Activated CD8-positive, alpha-beta T cell treated with anti-CD3 and anti-CD28 coated beads for 36 hours (primary cell): Measurements from ENCODE around the gene PCDH9. TPM values are rescaled to one million over a fixed set of nuclear protein-coding genes. Genes with fewer than 3 reads are reported as not detected.

Experiments used
- ATAC-seq: fragments of 200-7000 bp; cut with Tn5 transposase; one replicate; pipeline ENCODE4 v1.10.0; 2021; ENCODE audit warnings: mild to moderate bottlenecking, moderate library complexity
- CTCF ChIA-PET: fragments of 350-600 bp; sonication (Branson Sonifier 250); formaldehyde crosslinking; loops from one replicate; lab custom pipeline; 2021; ENCODE audit warnings: antibody characterized with exemption; lab: Charles Lee
- POLR2A ChIA-PET: fragments of 350-600 bp; sonication (Branson Sonifier 250); formaldehyde crosslinking; loops from one replicate; lab custom pipeline; 2021; ENCODE audit warnings: antibody characterized with exemption; lab: Charles Lee
- DNase-seq: peaks from one replicate; pipeline ENCODE4 v3.0.0-alpha.2; 2020
- H3K27ac Mint-ChIP-seq: one replicate; pipeline ENCODE4 v1.8.0; 2021; ENCODE audit warnings: mild to moderate bottlenecking, mixed read lengths
- H3K27me3 Mint-ChIP-seq: one replicate; pipeline ENCODE4 v1.8.0; 2021; ENCODE audit warnings: mixed read lengths
- H3K36me3 Mint-ChIP-seq: one replicate; pipeline ENCODE4 v1.8.0; 2021; ENCODE audit warnings: low read depth, mixed read lengths
- H3K4me1 Mint-ChIP-seq: one replicate; pipeline ENCODE4 v1.8.0; 2021; ENCODE audit warnings: low read depth, mixed read lengths
- H3K4me3 Mint-ChIP-seq: one replicate; pipeline ENCODE4 v1.8.0; 2021; ENCODE audit warnings: mild to moderate bottlenecking, moderate library complexity, mixed read lengths
- H3K9me3 Mint-ChIP-seq: one replicate; pipeline ENCODE4 v1.8.0; 2021; ENCODE audit warnings: mixed read lengths
- intact Hi-C: fragments of 100-400 bp; cut with micrococcal nuclease; formaldehyde crosslinking; loops from one replicate; pipeline ENCODE4 v1.10.0; 2022
- total RNA-seq, 2 experiments: library from RNA; stranded (reverse); gene quantifications; one replicate each; pipeline ENCODE4 v1.2.3, GENCODE V29; 2021
- TF ChIP-seq, protein P1 (sequence below): fragments of 200-600 bp; IDR thresholded peaks from one replicate; pipeline ENCODE4 v1.8.0; 2022; ENCODE audit warnings: antibody characterized with exemption, mild to moderate bottlenecking

PCDH9 gene
- total RNA-seq, 2 experiments from 2014 or later, result 0.04 to 0.14 TPM

DNA sequence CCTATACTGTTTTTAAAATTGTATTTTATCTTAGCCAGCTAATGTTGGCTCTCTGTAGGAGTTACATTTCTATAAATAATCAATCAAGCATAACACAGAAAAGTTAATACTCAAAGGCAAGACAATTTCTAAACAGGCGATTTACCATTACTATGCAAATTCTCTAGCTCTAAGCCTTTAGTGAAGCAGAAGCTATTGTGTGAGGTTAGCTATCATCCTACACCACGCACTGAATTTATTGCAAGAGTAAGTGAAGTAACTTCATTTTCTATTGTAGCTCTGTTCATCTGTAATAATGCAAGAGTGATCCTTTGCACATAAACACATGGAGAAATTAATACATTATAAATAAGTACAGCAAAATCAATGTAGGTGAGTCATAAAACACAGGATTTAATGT, 439.3 kb downstream of the PCDH9 start:
- no peak overlapping the region for H3K4me3 Mint-ChIP-seq
- no peak for ATAC-seq
- H3K27ac Mint-ChIP-seq, result no peak overlapping the region
- ChIA-PET POLR2A (no interaction called here), CTCF (no interaction called here)
- TF ChIP-seq, protein P1, sequence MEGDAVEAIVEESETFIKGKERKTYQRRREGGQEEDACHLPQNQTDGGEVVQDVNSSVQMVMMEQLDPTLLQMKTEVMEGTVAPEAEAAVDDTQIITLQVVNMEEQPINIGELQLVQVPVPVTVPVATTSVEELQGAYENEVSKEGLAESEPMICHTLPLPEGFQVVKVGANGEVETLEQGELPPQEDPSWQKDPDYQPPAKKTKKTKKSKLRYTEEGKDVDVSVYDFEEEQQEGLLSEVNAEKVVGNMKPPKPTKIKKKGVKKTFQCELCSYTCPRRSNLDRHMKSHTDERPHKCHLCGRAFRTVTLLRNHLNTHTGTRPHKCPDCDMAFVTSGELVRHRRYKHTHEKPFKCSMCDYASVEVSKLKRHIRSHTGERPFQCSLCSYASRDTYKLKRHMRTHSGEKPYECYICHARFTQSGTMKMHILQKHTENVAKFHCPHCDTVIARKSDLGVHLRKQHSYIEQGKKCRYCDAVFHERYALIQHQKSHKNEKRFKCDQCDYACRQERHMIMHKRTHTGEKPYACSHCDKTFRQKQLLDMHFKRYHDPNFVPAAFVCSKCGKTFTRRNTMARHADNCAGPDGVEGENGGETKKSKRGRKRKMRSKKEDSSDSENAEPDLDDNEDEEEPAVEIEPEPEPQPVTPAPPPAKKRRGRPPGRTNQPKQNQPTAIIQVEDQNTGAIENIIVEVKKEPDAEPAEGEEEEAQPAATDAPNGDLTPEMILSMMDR, result no peak
- H3K27me3 Mint-ChIP-seq, result no peaks in the 10 kb centered on the region
- no peaks in the 10 kb centered on the region for H3K36me3 Mint-ChIP-seq
- no peaks in the 10 kb centered on the region for H3K4me1 Mint-ChIP-seq
- intact Hi-C loops, result no loop called here
- no peaks in the 10 kb centered on the region for H3K9me3 Mint-ChIP-seq
- DNase-seq, result no peak

DNA sequence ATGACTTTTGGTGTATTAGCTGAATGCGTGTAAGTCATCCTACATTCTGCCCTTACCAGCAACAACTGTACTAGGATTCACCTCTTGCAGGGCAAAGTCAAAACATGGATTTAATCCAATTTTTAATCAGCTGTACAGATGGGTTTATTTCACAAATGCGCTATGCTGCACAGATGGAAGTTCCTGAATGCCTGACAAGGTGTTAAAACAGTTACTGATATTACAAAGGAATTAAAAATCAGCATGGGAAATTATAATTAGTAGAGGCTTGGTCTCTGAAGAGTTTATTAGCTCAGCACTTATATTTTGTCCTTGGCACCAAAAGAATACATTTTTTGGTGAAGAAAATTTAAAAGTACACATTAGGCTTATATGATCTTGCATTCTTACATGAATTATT, 448.9 kb downstream of the PCDH9 start:
- intact Hi-C loops, result no loop called here
- H3K27ac Mint-ChIP-seq, result no peak overlapping the region
- ChIA-PET CTCF (no interaction called here), POLR2A (no interaction called here)
- peaks cover 2% of the 10 kb centered on the region for H3K9me3 Mint-ChIP-seq
- H3K36me3 Mint-ChIP-seq, result no peaks in the 10 kb centered on the region
- no peaks in the 10 kb centered on the region for H3K4me1 Mint-ChIP-seq
- no peak for DNase-seq
- no peaks in the 10 kb centered on the region for H3K27me3 Mint-ChIP-seq
- H3K4me3 Mint-ChIP-seq, result no peak overlapping the region
- TF ChIP-seq, protein P1, result no peak
- no peak for ATAC-seq

DNA sequence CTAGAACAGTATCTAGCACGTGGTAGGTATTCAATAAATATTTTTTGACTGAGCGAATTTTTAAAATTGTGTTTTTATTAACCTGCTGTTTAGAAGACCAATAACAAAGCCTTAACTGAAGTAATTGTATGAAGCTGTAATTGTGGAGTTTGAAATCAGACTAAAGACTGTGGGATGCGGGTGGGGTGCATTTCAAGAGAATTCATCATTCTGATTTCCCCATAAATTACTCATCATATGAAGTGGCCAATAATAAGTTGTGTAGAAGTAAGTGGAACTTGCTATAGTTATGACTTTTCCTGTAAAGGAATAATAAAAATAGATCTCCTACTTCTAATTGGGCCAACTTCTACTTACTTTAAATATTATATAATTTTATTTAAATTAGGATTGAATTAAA, 449.3 kb downstream of the PCDH9 start:
- POLR2A ChIA-PET, result no interaction called here
- Mint-ChIP-seq H3K4me3 (no peak overlapping the region), H3K4me1 (no peaks in the 10 kb centered on the region), H3K9me3 (peaks cover 2% of the 10 kb centered on the region), H3K27ac (no peak overlapping the region), H3K36me3 (no peaks in the 10 kb centered on the region), H3K27me3 (no peaks in the 10 kb centered on the region)
- TF ChIP-seq, protein P1, result no peak
- intact Hi-C loops, result no loop called here
- ATAC-seq, result no peak
- CTCF ChIA-PET, result no interaction called here
- DNase-seq, result no peak

DNA sequence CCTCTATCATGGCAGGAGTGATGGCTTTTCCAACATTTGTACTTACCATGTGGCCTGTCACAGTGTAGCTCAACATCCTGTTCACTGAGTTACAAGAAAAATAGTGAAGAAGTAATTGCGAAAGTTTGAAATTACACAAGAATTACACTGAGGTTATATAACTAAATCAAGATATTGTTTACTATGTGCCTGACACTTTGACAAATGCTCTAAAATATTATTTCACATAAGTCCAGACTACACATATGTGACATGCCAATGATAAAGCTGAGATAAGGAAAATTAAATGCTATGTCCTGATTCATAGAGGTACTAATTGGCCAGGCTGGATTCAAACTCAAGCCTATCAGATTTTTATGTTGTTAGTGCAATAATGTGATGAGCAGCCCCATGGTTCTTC, 451.7 kb downstream of the PCDH9 start:
- Mint-ChIP-seq H3K4me3 (no peak overlapping the region), H3K9me3 (peaks cover 2% of the 10 kb centered on the region), H3K27ac (no peak overlapping the region), H3K36me3 (no peaks in the 10 kb centered on the region), H3K27me3 (no peaks in the 10 kb centered on the region), H3K4me1 (no peaks in the 10 kb centered on the region)
- POLR2A ChIA-PET, result no interaction called here
- CTCF ChIA-PET, result no interaction called here
- ATAC-seq (no peak), DNase-seq (no peak)
- intact Hi-C loops, result no loop called here
- TF ChIP-seq, protein P1, result no peak

DNA sequence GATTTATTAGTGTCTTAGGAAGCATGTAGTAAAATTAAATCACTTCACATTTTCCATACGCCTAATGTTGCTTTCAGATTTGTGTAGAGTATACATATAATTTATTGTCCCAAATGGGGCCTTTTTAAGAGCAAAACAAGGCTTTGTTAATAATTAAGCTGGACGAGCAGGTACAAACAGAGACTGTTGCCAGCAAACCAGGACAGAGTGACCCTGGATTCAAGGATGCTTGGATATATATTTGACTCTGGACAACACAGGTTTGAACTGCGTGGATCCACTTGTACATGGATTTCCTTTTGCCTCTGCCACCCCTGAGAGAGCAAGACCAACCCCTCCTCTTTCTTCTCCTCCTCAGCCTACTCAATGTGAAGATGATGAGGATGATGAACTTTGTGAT, 454.9 kb downstream of the PCDH9 start:
- POLR2A ChIA-PET, result no interaction called here
- Mint-ChIP-seq H3K4me1 (no peaks in the 10 kb centered on the region), H3K36me3 (no peaks in the 10 kb centered on the region), H3K4me3 (no peak overlapping the region), H3K27me3 (no peaks in the 10 kb centered on the region), H3K27ac (no peak overlapping the region), H3K9me3 (peaks cover 2% of the 10 kb centered on the region)
- TF ChIP-seq, protein P1, result no peak
- CTCF ChIA-PET, result interaction anchor here (0.8 kb wide), 1 partner anchor 9 kb away, joined by 3 read pairs; no protein-coding TSS in a partner anchor
- DNase-seq (no peak), ATAC-seq (no peak)
- intact Hi-C loops, result no loop called here
